GM23248 (cell line): Measurements from ENCODE around the gene FBXO44.

Source experiments
- EZH2 ChIP-seq: fragments of 200-600 bp; sonication (generic); IDR thresholded peaks from 2 replicates; pipeline ENCODE4 v1.6.1; 2018; ENCODE audit warnings: antibody characterized with exemption, mild to moderate bottlenecking; ENCODE audit not compliant: insufficient read depth, poor library complexity, severe bottlenecking
- EZH2phosphoT487 ChIP-seq: fragments of 200-600 bp; sonication (generic); IDR thresholded peaks from 2 replicates; pipeline ENCODE4 v1.6.1; 2018; ENCODE audit warnings: antibody characterized with exemption, moderate library complexity, mild to moderate bottlenecking, low read depth; ENCODE audit not compliant: insufficient read depth

- TF ChIP-seq EZH2 (no peak), EZH2phosphoT487 (no peak)
Measured at GRCh38 chr1:11643782-11644181, 10.9 kb upstream of the FBXO44 start.
